HG02840 (cell line): ENCODE data around the gene MICU1.
A peak's percentile ranks its signal among the peaks of the same experiment; 100 is the strongest.
"Not testable (repeated sequence)": the region's sequence is repeated elsewhere in the genome, so short reads cannot be mapped to it uniquely, and the experiment has no call there.

Source experiments
- ATAC-seq: cut with Tn5 transposase; IDR thresholded peaks from one replicate; pipeline ENCODE4 v1.9.1; 2021; ENCODE audit warnings: mild to moderate bottlenecking, moderate library complexity, moderate number of reproducible peaks; ENCODE audit not compliant: unreplicated experiment, low FRiP score

MICU1 gene

DNA sequence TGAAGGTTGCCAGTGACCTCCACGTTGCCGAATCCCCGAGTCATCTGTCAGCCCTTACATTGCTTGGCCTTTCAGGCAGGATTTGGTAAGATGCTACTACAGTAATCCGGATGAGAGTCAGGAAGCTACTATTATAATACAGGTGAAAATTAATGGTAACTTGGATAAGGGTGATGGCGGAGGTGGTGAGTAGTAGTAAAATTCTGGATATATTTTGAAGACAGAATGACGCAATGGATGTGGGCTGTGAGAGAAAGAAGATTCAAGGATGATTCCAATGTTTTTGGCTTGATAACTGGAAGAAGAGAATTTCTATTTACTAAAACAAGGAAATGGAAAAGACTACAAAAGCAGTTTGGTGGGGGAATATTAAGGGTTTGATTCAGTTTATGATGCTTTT, 269.8 kb downstream of the MICU1 start:
- ATAC-seq, result no peak

DNA sequence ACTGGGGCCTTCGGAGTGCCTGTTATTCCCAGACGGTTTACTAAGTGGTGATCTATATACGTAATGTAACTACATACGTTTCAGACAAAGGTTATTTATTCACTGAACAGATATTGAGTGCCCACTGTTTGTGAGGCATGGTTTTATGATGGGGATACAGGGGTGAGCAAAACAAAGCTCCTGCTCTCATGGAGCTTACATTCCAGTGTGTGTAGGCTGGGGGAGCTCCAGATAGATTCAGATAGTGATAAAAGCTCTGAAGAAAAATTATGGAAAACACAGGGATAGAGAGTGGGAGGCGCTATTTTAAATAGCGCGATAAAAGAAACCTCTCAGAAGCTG, 270.7 kb downstream of the MICU1 start:
- ATAC-seq, result no peak

DNA sequence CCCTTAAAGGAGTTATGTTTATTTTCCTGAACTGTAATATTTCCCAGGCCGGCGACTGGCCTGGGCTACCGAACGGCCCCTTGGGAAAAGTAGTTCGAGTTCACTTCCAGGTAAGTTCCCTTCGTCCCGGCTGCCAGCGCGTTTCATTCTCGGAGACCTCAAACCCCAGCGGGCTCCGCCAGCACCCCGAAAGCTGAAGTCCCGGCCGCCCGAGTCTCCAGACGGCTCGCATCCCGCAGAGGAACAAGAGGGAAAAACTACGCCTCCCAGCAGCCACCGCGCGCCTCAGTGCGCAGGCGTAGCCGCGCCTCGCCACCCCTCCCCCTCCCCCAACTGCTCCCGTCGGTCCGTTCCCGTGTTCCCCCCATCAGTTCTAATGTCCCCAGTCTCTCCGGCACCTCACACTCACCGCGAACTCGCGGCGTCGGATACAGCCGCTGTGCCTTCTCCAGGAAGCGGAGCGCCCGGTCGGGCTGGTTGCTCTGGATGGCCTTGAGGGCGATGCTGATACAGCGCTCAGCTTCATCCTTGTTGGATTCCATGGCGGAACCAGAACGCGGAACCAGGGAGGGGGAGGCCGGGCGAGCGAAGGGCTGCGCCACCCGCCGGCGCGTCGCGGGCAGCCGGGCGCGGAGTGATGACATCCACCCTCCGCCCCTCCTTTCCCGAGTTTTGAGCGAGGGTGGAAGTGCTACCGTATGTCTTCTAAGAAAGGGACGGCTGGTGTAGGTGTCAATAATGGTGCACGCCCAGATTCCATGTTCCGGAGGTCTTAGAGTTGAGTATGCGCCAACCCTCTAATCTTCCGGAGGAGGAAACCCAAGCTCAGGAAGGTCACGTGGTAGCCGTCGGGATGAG, 271.3 kb downstream of the MICU1 start, which contains the start of gene DNAJB12:
Gene DNAJB12, minus strand, starts transcription at position 564 of the 858 bp plus-strand sequence. Its CDS starts 22 bp downstream, at position 542.
- peak; percentile 74 for ATAC-seq

DNA sequence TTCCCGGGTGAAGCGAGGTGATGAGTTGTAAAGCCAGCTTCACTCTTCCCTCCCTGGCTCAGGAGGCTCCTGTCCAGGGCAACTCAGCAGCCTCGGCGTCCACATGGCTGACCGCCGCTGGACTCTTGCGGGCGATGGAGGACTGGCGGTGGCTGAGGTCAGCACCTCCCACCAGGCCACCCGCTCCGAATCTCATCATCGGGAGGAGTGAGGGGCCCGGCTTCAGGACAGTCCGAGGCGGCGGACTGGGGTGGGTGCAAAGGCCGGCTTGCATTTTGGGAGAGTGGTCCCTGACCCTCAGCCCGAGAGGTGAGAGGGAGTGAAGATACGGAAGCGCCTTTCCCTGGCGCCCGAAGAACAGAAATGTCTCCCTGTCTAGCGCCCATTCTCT, 271.9 kb downstream of the MICU1 start:
- peak; percentile 3 for ATAC-seq

DNA sequence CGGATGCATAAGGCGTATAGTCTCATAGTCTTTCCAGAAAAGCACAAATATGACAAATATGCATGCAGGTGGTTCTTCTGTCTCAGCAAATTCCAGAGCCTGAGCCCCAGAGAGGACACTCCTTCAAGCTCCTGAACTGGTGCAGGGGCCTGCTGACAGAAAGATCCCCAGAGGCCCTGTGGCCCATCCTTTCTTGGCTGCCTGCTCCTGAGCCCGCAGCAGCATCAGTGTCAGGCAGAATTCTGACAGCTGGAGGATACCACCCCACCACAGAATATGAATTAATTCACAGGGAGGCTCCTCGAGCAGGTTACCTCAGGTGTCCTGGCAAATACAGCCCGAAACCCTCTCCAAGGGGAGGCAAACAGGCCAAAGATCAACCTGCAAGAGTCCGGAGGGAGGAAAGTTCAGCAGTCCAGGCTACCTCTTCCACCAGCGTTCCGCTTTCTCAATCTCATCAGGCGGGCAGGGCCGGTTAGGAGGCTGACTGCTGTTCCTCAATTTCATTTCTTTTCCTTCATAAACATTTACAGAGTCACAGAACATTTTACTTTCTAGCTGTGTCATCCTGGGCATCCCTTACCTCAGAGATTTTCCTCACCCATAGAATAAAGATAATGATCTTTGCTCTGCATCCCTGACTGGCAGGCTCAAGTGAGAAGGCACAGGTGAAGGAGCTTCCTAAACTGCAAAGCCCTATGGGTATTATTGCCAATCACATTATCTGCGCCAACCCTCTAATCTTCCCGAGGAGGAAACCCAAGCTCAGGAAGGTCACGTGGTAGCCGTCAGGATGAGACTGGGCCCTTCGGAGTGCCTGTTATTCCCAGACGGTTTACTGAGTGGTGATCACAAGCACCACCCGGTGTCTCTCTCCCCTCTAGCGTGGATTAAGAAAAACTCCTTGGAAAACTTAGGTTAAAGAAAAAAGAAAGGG, 272.6 kb downstream of the MICU1 start:
- no peak for ATAC-seq

DNA sequence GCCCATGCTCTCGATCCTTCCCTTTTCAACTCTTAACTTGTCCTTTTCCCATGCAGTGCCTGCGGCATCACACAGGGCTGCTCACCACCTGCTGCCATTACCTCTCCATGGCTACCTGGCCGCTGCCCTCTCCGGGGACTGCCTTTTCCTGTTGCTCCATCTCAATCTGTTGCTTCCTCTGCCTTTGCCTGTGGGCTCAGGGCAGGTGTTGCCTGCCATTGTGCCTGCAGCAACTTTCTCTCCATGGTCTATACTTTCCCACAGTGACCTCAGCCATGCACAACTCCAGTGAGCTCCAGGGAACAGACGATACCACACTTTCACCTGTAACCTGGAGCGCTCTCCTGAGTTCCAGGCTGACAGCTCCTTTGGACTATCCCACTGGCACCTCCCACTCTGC, 274.4 kb downstream of the MICU1 start:
- no peak for ATAC-seq

DNA sequence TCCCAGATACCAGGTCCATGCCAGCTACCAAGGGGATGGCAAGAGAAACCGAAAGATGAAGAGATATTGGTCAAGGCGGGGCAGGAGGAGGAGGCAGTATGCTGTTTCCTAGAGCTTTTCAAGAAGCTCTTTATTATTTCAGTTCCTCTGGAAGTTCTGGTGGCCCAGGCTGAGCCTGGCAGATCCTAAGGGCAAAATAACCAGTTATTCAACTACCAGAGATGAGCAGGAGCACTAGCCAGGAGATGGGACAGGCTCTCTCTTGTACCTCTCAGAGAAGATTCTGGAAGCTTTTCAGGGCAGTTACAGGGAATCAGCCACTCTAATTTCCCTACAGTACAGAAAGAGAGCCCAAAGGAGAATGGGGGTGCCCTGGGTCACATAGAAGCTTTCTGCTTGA, 276.4 kb downstream of the MICU1 start:
- no peak for ATAC-seq

DNA sequence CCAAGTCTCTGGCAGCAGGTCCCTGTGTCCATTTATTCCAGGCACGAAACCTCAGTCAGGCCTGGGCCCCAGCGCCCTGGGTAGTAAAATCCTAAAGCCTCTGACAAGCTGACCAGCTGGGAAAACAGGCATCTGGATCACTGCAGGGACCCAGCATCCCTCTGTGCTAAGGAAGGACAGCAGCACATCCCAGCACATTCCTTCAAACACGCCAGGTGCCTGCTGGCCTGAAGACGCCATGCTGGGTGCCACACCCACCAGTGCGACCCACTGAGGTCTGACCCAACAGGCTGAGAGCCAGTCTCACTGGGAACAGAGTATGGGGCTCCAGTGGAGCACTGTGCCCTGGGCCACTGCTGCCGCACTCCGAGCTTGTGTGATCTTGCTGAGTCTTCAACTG, 277.6 kb downstream of the MICU1 start:
- ATAC-seq, result no peak

DNA sequence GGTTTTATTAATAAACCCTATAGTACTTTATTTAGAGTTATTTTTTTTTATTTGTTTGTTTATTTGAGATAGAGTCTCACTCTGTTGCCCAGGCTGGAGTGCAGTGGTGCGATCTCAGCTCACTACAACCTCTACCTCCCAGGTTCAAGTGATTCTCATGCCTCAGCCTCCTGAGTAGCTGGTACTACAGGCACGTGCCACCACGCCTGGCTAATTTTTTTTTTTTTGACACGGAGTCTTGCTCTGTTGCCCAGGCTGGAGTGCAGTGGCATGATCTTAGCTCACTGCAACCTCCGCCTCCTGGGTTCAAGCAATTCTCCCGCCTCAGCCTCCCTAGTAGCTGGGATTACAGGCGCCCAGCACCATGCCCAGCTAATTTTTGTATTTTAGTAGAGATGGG, 279.8 kb downstream of the MICU1 start:
- ATAC-seq, result not testable (repeated sequence)

DNA sequence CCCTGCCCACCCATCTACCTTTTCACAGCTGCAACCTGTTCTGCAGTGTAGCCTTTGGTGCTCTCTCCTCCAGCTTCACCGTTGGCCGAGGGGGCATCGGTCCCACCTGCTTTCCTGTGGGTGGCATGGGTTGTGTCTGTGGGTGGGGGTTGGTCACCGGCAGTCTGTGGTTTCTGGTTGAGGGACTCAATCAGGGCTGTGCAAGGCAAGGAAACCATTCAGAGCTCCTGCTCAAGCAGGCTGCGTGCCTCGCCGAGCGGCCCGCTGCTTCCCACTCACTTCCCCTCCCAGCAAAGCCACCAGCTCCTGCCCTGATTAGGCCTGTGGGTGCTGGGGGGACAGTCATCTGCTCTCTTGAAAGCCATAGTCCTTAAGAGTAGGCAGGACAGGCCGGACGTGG, 280.9 kb downstream of the MICU1 start:
- no peak for ATAC-seq

DNA sequence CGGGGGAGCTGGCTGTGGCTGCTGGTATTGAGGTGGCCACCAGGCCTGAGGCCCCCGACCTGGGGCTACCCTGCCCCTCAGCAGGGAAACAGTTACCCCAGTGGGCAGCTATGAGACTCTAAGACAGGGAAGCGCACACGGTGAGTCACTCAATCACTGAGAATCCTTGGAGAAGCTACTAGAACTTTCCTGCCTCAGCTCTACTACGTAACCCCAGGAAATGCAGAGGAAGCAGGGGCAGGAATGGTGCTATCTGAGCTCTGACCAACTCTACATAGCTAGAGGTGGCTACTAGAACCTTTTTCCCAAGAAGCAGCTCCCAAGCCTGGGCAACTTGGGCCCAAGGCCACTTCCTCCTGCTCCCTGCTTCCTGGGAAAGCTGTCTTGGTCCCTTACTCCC, 283.0 kb downstream of the MICU1 start:
- no peak for ATAC-seq

DNA sequence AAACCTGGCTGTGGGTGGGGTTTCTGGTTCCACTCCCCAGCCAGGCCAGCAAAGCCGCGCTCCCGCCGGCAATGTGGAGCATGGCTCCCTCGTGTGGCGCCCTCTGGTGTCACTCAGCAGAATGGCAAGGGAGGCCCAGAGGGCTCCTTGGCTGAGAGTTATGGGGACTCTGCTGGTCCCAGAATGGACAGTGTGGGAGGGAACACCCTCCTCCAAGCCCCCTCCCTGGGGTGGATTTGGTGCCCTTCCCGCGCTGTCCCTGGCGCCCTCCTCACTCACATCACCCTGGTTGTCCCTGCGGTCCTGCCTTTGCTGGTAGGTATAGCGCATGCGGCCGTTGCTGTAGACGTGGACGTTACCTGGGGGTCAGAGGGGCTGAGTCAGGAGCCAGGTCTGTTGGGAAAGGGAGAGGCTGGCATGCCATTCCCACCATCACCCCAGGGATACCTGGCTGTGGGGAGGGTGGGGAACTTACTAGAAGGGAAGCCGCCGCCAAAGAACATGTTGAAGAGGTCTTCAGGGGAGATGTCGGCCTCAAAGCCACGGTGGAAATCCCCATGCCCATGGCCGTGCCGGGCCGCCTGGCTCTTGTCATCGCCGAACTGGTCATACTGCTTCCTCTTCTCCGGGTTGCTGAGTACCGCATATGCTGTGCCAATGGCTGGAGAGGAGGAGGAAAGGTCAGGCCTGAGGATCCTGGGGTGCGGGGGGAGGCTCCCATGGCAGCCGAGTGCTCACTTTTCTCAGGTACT, 285.2 kb downstream of the MICU1 start:
- no peak for ATAC-seq

DNA sequence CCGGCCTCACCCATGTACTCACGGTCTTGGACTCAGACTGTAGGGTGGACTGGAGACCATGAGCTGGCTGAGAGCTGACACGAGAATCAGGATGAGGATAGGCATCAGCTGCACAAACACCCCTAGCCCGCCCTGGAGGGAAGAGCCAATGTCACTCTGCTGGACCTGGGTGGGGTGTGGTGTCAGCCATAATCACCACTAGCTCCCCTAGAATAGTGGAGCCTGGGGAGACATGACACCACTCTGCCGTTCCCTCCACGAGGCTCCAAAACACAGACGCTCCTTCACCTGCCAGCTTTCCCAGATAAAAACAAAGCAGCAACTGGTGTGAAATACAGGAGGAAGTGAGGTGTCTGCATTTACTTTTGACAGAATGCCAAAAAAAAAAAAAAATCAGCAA, 287.7 kb downstream of the MICU1 start:
- no peak for ATAC-seq

DNA sequence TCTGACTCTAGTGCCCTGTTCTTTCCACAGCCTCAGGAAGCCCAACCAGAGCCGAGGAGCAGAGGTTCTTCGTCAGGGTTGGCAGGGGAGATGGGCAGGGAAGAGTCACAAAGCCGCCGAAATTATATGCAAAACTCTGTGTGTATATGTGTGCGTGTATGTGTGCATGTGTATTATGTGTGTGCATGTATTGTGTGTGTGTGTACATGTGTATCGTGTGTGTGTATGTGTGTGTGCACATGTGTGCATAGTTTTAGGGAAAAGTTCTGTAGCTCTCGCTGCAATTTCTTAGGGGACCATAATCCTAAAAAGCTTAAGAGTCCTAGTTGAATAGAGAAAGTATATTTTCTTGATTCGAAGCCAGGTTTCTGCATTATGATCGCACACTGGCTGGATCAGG, 288.2 kb downstream of the MICU1 start:
- no peak for ATAC-seq

DNA sequence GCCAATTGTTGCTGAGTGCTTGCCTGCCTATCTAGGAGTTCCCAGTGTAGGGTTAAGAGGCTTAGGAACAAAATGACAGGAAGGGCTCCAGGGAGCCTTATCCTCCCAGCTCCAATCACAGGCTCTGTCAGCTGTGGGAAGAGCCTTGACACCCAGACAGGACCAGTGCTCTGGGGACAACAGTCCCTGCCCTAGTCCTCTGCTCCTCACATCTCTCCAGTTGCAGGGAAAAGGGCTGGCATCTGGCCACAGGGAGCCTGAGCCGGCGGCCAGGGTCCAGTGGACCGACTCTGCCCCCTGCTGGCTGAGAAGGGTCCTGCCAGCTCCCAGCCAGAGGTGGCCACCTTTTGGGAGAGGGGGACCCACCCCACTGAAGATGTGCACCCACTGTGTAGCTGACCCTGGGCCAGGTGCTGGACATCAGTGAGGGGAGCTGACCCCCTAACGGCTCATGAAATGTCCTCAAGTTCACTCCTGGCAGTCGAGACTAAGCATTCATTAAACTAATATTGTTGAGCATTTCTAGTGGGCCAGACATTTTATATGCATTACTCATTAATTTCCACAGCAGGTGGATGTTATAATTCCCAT, 288.7 kb downstream of the MICU1 start:
- no peak for ATAC-seq

DNA sequence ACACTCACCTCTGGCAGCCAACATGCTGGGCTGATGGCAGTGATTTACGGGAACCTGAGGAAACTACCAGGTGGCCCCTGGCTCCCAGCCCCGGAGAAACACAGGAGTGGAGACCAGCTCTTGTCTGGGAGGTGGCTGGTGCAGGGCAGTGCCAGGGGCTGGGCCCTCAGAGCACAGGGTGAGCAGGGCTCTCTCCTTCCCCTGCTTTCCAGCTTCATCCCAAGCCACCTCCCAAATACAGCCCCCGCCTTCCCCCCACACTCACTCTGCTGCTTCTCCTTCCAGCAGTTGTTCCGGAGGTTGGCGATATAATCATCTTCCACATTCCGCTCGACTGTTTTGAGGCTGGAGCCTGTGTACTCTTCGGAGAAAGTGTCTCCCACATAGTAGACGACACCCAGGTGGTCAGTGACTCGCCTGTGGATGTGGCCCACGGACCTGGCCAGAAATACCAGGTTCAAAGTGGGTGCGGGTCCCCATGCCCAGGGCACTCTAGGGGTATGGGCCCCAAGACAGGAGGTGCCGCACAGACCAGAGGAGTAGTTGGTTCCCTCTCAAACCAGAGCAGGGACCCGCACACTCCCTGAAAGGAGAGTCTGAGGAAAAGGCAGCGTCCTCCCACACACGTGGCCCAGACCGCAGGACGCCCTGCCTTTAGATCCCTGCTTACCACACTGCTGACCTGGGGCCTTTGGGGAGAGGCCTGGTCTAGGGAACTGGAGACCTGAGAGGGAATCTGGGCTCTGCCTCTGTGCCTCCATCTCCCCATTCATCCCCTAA, 289.4 kb downstream of the MICU1 start:
- ATAC-seq, result no peak

DNA sequence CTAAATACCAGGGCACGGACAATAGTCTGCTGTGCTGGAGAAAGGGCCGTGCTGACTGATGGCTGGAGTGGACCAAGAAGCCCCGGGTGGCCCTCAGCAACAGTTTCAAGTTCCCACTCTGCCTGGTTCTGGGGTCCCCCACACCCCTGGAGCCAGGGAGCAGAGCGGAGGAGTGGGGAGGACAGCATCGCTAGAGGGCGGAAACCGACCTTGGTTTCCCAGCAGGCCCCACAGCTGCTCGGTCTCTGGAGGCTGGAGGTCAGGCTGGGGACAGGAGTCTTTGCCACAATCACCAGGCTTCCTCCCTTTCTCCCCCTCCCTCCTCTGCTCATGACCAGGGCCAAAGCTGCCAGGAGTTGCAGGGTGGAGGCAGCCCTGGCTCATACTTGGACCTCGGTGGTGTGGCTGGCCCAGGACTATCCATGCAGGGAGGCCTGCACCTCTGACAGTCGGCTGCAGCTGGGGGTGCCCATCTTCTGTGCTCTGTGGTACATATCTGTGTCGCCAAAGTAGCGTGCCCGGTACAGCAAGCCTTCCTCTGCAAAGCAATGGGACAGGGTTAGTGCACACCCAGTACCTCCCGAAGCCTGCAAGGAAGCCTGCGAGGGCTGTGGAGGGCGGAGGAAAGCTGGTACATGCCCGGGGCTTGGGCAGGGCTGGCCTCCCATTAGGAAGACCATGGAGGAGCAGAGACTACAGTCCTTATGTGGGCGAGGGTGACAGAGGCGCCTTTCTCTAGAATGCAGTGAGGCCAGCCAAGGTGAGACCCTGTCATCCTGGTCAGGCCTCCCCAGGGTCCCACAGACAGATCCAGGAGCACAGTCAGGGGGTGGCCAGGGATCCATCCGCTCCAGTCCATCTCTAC, 290.3 kb downstream of the MICU1 start:
- peak; percentile 37 for ATAC-seq

DNA sequence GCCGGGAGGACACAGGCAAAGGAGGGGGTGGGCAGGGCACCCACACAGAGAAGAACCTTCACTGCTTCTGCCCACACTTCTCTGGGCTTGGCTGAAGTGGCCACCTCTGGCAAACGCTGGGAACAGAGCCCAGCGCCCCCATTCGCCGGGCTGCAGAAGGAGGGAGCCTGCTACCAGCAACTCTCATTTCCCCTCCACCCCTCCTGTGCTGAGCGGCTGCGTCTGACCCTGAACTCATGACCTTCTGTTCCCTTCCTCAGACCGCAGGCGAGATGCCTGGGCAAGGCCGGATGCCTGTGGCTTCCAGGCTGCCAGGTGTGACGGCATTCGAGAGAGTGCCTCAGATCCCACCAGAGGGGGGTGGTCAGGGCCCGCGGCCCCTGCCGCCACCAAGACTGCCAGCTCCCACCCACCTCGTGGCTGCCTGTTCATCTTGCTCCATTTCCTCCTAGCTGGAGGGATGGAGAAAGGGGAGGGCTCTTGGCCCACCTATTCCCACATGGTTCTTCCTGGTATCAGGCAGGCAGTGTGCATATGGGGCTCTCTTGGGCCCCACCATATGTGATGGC, 291.0 kb downstream of the MICU1 start:
- peak; percentile 50 for ATAC-seq
